Embryonic facial prominence (tissue), 1 donor: ENCODE measurements around the gene CWC22.
"Not testable (repeated sequence)": the region's sequence is repeated elsewhere in the genome, so short reads cannot be mapped to it uniquely, and the experiment has no call there.

ENCODE experiments used
- DNase-seq: peaks from one replicate; pipeline ENCODE4 v3.0.0-alpha.2; 2016; ENCODE audit errors: extremely low spot score

Gene CWC22

GRCh38 chr2:180006781-180007579 lies at the start of gene CWC22:
TSS of gene CWC22 (minus strand) at chr2:180007297. CDS start at chr2:179993341, 13,956 bp downstream.
- peak; percentile 94 for DNase-seq

GRCh38 chr2:180056367-180057118 lies 49.4 kb upstream of the CWC22 start:
- no peak for DNase-seq

GRCh38 chr2:180054576-180054975 lies 47.5 kb upstream of the CWC22 start:
- not testable (repeated sequence) for DNase-seq

GRCh38 chr2:180050246-180050645 lies 43.1 kb upstream of the CWC22 start:
- DNase-seq, result no peak

GRCh38 chr2:180048251-180048650 lies 41.2 kb upstream of the CWC22 start:
- no peak for DNase-seq

GRCh38 chr2:180046776-180047175 lies 39.7 kb upstream of the CWC22 start:
- DNase-seq, result no peak

GRCh38 chr2:180046202-180046601 lies 39.1 kb upstream of the CWC22 start:
- no peak for DNase-seq

GRCh38 chr2:180040146-180040925 lies 33.2 kb upstream of the CWC22 start:
- no peak for DNase-seq

DNA sequence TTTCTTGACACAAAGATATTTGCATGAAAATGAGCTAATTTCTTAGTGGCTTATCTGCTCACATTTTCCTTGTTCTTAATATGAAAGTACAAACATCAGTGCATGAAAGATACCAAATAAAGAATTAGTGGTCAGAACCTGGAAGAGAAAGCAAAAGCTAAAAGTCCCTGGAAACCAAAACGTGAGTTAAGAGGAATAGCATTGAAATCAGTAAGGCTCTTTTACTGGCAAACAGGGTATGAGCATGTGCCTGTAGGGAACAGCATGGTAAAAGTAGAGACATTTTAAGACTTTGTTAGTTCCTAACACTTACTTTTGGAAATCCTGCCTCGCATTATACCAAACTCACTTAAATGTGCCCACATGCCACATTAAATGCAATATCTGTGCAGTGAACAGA lies 31.9 kb upstream of the CWC22 start:
- no peak for DNase-seq

- DNase-seq, result no peak
These were observed 27.1 kb upstream of the CWC22 start for GRCh38 chr2:180033993-180034894.

DNA sequence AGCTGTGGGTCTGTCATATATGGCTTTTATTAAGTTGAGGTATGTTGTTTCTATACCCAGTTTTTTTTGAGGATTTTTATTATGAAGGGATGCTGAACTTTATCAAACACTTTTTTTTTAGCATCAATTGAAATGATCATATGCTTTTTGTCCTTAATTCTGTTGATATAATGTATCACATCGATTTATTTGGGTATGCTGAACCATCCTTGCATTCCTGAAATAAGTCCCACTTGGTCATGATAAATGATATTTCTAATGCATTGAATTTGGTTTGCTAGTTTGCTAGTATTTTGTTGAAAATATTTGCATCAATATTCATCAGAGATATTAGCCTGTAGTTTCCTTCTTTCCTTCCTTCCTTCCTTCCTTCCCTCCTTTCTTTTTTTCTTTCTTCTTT lies 22.5 kb upstream of the CWC22 start:
- DNase-seq, result no peak

- no peak for DNase-seq
These were observed 14.8 kb upstream of the CWC22 start for GRCh38 chr2:180021850-180022249.

DNA sequence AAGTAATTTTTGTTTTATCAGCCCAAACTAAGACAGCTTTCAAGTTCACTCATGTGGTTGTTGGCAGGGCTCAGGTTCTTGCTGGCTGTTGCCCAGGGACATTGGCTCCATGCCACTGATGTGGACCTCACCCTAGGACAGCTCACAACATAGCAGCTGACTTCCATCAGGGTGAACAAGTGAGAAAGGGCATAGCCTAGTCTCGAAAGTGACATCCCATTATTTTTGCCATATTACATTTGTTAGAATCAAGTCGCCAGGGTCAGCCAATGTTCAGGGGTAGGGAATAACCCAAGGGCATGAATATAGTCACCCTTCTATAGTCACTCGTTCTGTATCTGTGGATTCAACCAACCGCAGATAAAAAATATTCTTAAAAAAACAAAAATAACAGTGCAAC lies 10.7 kb upstream of the CWC22 start:
- no peak for DNase-seq

DNA sequence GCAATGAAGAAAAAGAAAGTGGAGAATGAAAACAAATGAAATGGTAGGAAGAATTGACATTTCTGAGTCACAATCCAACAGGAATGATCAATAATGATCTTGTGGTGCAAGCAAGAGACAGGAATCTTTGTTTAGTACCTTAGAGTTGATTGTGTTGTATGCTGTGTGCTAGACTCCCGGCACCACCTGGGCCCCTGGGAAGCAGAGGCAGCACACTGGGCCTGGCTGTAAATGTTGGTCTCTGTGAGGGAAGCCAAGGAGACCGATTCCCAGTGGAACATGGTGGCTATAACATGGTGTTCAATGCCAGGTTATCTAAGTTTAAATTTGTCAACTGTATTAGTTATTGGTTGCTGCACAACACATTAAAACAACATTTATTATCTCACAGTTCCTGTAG lies 9.8 kb upstream of the CWC22 start:
- no peak for DNase-seq

DNA sequence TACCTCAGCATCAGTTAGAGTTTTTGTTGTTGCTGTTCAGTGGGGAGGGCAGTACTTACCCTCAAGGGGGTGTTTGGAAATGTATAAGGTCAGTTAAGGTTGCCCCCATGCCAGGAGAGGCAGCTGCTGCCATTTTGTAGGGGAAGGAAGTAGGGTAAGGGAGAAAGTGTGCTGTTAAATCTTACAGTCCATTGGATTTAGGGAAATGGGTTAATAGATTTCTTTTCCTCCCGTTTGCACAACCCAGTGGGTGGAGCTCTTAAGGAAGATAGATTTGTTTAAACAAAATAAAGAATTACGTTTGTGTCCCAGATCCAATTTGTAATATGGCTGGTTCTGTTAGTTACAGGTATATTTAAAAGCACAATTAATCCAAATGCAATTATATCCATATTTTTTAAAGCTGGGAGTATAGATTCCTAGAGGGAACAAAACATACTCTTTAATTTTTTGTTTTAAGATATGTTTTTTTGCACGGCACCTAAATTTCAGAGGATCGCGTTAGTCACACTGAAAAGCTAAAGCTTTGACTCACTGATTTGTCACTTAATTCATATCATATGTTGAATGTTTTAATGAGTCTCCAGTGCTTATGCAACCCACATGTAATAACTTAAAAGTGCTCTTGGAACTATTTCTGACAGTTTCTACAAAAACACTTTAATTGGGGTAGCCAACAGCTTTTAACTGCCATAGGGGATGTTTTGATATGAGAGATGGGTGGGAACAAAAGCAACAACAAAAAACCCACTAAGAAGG lies 9.0 kb upstream of the CWC22 start:
- DNase-seq, result no peak

DNA sequence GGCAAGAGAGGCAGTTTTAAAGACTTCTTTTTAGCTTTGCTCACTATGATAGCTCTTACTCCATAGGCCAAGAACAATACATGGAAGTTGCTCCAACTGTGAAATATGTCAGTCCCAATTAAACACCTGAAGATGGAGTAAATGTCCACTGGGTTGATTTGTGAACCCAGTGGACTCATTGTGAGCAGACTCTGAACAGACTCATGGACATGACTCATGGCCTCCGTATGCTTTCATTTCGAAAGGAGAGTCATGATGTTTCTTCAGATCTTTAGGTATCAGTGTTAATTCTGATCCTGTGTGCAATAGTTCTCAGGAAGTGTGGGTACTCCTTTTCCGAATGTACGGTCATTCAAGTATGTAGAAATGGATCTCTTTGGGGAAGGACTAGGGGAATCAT lies 5.4 kb upstream of the CWC22 start:
- DNase-seq, result no peak

- no peak for DNase-seq
These were observed 3.6 kb upstream of the CWC22 start for GRCh38 chr2:180010701-180011100.

GRCh38 chr2:180006231-180006630 lies 866 bp downstream of the CWC22 start:
- DNase-seq, result no peak

- not testable (repeated sequence) for DNase-seq
These were observed 1.6 kb downstream of the CWC22 start for GRCh38 chr2:180005465-180005864.

GRCh38 chr2:180004731-180005130 lies 2.4 kb downstream of the CWC22 start:
- no peak for DNase-seq

GRCh38 chr2:180003559-180003958 lies 3.5 kb downstream of the CWC22 start:
- no peak for DNase-seq
